ENCODE data around the gene ATP13A1.

- TF ChIP-seq PHF8 (conservative IDR thresholded peaks at IDR 0.05; ENCODE audit: low read depth, low read length) (no peak), SRF (IDR thresholded peaks at IDR 0.05; ENCODE audit: low read depth, low read length) (no peak), SP4 (IDR thresholded peaks at IDR 0.05; ENCODE audit: low read length) (no peak), SUZ12 (IDR thresholded peaks at IDR 0.05; ENCODE audit: low read length) (no peak), POLR2A (IDR thresholded peaks at IDR 0.05; ENCODE audit: control extremely low read depth in 1 of 2, low read depth in 2 of 2, low read length in 2 of 2) (no peak), RAD21 (IDR thresholded peaks at IDR 0.05 in 1 of 2, conservative IDR thresholded peaks at IDR 0.05 in 1 of 2; ENCODE audit: low read depth in 2 of 2, low read length in 2 of 2) (no peak)
- TF ChIP-seq, protein P1, sequence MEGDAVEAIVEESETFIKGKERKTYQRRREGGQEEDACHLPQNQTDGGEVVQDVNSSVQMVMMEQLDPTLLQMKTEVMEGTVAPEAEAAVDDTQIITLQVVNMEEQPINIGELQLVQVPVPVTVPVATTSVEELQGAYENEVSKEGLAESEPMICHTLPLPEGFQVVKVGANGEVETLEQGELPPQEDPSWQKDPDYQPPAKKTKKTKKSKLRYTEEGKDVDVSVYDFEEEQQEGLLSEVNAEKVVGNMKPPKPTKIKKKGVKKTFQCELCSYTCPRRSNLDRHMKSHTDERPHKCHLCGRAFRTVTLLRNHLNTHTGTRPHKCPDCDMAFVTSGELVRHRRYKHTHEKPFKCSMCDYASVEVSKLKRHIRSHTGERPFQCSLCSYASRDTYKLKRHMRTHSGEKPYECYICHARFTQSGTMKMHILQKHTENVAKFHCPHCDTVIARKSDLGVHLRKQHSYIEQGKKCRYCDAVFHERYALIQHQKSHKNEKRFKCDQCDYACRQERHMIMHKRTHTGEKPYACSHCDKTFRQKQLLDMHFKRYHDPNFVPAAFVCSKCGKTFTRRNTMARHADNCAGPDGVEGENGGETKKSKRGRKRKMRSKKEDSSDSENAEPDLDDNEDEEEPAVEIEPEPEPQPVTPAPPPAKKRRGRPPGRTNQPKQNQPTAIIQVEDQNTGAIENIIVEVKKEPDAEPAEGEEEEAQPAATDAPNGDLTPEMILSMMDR (IDR thresholded peaks at IDR 0.05; ENCODE audit: control extremely low read depth in 1 of 3, insufficient read depth in 1 of 3, low read depth in 1 of 3, low read length in 3 of 3), result no peak
Measured at GRCh38 chr19:19691683-19692082, 28.2 kb upstream of the ATP13A1 start.
